NCI-H128 (cell line): ENCODE data around the gene PGLYRP2.

Experiments used
- DNase-seq: peaks from one replicate; lab custom pipeline; 2025; ENCODE audit not compliant: unreplicated experiment; lab: John Stamatoyannopoulos, UW

PGLYRP2 gene

DNA sequence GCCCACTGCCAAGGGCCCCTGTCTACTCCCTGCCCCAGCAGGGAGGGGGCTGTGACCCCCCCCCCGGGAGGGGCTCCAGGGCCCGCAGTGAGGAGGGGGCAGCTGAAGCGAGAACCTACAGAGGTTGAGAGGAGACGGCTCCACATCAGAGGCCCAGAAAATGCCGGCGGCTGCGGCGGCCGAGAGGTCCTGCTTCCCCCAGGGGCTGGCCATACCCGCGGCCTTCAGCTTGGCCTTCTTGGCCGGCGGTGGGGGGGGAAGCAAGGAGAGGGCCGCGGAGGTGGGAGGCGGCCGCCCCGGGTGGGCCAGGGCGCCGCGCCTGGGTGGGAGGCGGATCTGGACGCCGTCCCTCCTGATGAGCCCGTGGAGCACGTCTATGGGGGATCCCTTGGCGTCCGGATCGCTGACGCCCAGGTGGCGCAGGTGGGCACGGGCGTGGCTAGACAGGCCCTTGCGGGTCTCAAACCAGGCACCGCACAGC is 51.3 kb downstream of the PGLYRP2 start:
- DNase-seq, result no peak

DNA sequence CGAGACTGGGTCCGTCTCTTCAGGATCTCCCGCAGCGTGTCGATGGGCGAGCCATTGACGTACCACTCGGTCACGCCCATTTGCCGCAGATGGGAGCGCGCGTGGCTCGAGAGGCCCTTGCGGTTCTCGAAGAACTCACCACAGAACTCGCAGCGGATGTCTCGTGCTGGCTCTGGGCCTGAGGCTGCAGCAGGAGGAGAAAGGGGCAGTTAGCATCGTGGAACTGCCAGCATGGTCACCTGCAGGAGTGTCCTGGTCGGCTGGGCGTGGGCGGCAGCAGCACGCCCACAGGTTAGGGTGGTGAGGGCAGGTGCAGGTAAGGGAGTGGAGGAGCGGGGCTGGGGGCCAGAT is 52.0 kb downstream of the PGLYRP2 start:
- DNase-seq, result no peak

DNA sequence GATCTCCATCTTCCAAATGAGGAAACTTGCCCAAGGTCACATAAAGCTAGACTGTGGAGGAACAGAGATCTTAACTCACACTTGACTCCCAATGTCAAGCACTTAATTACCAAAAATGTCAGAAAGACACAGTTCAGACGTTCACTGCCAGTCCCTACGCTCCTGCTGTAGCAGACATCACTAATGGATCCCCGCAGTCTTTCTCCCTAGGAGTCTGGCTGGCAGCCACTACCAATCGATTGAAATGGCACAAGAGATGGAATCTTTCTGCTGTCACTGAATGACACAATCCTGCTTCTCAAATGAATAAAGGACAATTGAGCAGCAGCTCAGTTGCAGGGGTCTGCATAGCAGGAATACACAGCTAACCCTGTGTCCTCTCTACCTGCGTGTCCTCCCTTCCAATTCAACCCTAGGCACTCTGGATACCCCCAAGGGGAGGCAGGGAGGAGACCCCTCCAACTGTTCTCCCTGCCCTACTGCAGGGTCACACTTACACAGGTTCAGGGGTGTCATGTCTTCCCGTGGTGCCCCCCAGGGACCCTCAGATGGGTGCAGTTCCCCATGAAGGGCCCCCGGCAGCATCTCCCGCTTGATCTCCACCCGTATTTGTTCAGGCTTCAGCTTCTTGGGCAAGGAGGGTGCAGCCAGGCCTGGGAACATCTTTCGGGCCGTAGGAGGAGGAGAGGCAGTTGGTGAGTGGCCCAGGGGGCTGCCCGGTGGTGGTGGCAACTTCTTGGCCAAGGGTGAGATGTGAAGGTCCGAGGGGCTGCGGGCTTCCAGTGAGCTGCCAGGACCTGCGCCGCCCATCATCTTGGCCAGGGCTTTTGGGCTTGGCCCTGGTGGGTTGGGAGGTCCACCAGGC is 52.6 kb downstream of the PGLYRP2 start:
- DNase-seq, result no peak

DNA sequence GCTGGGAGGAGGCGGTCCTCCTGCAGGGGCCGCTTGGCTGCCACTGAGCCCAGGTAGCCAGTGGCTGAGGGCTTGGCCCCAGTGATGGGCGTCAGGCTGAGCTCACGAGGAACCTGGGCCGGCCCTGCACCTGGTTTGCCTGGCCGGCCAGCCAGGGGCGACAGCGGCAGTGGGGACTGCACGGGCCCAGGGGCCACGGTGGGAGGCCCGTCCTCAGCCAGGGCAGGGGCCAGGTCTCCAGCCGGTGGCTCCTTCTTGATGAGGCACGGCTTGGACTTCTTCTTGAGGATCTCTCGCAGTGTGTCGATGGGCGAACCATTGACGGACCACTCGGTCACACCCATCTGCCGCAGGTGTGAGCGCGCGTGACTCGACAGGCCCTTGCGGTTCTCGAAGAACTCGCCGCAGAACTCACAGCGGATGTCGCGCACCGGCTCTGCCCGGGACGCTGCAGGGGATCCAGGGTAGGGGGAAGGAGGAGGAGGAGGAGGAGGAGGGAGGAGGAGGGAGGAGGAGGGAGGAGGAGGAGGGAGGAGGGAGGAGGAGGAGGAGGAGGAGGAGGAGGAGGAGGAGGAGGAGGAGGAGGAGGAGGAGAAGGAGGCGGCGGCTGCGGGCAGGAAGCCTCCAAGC is 53.9 kb downstream of the PGLYRP2 start:
- DNase-seq, result no peak

DNA sequence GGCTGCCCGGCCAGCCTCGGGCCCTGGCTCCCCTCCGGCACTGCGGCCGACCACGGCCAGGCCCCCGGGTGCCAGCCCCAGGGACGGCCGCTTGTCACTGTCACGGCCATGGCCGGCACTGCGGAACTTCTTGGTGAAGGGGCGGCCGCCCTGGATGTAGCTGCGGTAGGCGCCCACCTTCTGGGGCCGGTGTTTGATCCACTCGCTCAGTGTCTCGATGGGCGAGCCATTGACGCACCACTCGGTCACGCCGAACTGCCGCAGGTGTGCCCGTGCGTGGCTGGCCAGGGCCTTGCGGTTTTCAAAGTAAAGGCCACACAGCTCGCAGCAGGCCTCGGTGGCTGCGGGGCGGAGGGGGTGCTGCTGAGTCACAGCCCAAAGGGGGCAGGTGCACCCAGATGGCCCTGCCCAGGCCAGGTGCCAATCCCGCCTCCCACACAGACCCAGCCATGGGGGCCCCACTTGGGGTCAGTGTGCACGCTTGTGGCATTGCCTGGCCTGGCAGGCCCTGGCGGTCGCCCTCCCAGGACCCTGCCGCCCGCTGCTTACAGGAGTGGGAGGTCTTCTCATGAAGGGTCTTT is 54.5 kb downstream of the PGLYRP2 start:
- no peak for DNase-seq

DNA sequence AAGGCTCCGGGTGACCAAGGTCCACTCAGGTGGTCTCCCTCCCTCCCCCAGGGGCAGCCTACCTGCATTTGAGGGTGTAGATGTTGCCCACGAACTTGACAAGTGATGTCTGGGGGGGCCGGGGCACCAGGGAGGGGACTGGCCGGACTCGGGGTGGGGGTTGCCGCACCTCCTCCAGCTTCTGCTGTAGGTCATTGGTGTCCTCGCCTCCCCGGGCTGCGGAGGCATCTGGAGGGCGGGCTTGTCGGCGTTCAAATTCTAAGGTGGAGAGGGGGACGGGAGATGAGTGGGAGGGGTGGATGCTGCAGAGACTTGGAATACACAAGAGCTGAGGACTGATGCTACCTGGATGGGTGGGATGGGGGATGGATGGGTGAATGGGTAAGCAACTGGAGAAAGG is 55.2 kb downstream of the PGLYRP2 start:
- no peak for DNase-seq

DNA sequence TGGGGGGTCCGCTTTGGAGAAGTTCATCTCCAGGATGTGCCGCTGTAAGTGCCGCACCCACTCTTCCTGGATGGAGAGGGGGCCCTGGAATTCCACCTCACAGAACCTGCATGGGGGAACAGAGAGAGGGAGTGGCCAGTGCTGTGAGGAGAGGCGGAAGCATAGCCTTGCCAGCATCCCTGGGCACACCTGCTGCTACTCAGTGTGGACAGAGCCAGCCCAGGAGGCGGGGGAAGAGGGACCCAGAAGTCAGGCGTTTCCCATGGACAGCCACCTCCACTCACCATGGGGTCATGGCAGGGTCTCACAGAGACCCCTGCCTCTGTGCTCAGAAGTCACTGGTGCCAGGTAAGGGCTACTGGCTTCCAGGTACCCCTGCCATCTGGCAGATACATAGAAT is 56.2 kb downstream of the PGLYRP2 start:
- no peak for DNase-seq

DNA sequence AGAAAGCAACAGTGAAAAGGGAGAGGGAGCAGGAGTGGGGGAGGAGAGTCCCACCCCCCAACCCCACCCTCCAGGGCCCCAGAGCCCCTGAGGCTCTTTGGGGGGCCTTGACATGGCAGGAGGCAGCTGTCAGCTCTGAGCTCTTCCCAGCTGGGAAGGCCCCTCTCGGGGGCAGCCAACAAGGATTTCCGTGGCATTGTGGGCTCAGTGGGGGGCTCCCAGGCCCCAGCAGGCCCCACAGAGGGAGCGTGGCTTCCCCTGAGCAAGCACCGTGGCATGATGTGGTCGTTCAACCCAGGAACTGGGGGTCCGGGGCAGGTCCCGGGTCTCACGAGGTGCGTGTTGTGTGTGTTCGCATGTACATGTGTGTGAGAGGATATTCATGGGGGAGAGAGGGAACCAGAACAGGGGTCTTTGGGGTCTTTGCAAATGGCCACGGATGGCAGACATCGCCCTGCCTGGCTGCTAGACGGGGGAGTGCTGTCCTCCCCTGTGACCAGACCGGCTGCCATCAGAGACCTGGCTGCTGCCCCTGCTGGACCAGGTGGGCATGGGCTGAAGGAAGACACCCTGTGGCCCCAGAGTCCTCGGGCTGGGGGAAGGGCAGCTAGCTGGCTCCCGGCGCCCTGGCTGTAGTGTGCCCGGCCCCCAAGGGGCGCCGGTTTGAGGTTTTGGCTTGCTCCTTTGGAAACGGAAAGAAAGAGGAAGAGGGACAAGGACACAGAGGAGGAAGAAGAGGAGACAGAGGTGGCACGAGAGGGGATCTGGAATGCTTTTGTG is 56.8 kb downstream of the PGLYRP2 start:
- DNase-seq, result no peak

DNA sequence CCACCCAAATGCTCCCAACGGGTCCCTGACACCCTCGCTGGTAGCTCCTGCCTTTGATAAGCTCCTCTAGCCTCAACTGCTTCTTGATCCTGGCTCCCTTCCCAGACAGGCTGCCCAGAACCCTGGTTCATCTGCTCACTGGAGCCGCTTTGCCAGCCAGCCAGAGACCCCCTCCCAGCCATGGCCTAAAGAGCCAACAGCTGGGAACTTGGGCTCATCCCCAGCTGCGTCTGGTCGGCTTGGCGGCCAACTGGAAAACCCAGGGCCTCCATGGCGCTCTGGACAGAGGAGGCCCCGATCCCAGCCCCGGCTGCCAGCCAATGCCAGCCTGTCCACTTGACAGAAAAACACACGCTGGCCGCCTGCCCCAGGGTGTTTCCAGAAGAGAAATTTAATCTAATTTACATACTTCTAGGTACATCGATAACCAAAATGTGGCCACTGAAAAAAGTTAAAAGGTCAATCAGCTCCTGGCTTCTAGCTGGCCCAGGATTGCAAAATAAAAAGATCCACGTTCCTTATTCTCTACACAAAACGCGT is 57.5 kb downstream of the PGLYRP2 start:
- no peak for DNase-seq

DNA sequence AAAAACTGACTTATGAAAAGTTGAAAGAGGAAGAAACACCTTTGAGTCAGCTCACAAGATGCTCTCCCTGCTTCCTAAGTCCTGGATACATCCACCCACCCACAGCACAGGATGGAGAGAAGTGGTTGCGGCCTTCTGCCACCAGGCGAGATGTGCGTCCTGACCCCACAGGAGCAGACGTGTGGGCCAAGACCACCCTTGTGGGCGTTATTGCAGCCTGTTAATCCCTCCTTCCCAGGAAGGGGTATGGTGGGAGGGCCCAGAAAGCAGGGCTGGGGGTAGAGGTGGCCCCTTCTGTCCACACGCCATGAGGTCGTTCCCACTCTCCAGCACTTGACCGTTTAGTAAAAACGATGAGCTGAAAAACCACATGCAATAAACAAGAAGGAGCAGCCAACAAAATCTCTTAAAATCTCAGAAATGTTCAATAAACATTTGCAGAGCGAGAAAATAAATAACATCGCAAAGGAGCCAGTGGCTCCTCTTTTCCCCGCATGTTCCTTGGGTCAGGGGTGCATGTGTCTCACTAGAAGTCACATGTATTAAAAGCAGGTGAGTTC is 58.1 kb downstream of the PGLYRP2 start:
- no peak for DNase-seq

DNA sequence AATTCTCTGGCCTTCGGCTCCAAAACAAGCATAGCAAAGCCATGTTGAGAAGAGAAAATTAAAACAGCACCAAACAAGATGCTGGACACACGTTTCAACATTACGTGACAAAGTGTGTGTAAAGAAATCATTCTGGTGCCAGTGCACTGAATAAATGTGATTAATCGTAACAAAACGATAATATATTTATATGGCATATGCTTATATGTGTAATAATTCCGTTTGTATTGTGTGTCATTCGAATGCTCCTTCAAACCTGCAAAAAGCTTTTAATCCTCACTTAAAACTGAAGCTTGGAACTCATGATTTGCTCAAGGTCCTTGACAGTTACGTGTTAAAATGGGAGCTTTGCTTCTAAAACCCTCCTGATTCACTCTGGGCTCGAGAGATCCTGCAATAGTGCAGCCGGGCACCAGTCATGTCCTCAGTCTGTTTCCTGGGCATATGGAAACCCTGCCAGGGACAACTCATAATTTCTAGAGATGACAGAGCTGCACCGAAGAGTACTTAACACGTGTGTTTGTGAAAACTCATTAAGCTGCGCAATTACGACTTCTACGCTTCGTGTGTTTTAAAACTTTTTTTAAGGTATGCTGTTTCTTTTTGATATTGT is 59.8 kb downstream of the PGLYRP2 start:
- DNase-seq, result no peak
